ENCODE results near the gene NOCT. TPM values are rescaled to one million over a fixed set of nuclear protein-coding genes. Genes with fewer than 3 reads are reported as not detected.

The NOCT gene
- total RNA-seq, 4 donors from 2014 or later = 3.1 to 17.1 (median 7.8) TPM

DNA sequence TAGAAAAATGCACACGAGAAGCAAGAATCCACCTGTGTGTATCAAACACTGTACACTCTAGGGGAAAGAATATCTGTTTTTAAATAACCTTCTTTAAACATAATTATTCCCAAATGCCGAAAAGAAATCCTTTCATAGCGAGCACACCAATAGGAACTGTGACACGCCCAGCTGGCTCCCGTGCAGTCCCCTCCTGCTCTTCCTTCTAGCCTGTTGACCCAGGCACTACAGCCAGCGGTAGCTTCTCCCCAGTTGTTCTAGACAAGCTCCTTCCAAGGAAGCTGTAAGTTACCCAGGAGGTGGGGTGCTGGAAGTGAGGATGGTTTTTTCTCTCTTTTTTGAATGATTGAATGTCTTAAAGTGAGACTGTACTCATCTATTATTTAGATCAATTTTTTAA is 19.5 kb upstream of the NOCT start:
- TF ChIP-seq, protein P1, sequence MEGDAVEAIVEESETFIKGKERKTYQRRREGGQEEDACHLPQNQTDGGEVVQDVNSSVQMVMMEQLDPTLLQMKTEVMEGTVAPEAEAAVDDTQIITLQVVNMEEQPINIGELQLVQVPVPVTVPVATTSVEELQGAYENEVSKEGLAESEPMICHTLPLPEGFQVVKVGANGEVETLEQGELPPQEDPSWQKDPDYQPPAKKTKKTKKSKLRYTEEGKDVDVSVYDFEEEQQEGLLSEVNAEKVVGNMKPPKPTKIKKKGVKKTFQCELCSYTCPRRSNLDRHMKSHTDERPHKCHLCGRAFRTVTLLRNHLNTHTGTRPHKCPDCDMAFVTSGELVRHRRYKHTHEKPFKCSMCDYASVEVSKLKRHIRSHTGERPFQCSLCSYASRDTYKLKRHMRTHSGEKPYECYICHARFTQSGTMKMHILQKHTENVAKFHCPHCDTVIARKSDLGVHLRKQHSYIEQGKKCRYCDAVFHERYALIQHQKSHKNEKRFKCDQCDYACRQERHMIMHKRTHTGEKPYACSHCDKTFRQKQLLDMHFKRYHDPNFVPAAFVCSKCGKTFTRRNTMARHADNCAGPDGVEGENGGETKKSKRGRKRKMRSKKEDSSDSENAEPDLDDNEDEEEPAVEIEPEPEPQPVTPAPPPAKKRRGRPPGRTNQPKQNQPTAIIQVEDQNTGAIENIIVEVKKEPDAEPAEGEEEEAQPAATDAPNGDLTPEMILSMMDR (IDR thresholded peaks at IDR 0.05; ENCODE audit: low read depth) = no peak

- TF ChIP-seq, protein P1 (IDR thresholded peaks at IDR 0.05; ENCODE audit: low read depth) = no peak
These were observed 15.9 kb upstream of the NOCT start for GRCh38 chr4:138999666-139000065.

GRCh38 chr4:139005774-139006173 is 9.8 kb upstream of the NOCT start:
- TF ChIP-seq, protein P1 (IDR thresholded peaks at IDR 0.05; ENCODE audit: low read depth) = no peak

- TF ChIP-seq, protein P1 (IDR thresholded peaks at IDR 0.05; ENCODE audit: low read depth) = no peak
These were observed 7.9 kb upstream of the NOCT start for GRCh38 chr4:139007640-139008039.

- TF ChIP-seq, protein P1 (IDR thresholded peaks at IDR 0.05; ENCODE audit: low read depth) = no peak
These were observed 5.9 kb upstream of the NOCT start for GRCh38 chr4:139009702-139010101.

DNA sequence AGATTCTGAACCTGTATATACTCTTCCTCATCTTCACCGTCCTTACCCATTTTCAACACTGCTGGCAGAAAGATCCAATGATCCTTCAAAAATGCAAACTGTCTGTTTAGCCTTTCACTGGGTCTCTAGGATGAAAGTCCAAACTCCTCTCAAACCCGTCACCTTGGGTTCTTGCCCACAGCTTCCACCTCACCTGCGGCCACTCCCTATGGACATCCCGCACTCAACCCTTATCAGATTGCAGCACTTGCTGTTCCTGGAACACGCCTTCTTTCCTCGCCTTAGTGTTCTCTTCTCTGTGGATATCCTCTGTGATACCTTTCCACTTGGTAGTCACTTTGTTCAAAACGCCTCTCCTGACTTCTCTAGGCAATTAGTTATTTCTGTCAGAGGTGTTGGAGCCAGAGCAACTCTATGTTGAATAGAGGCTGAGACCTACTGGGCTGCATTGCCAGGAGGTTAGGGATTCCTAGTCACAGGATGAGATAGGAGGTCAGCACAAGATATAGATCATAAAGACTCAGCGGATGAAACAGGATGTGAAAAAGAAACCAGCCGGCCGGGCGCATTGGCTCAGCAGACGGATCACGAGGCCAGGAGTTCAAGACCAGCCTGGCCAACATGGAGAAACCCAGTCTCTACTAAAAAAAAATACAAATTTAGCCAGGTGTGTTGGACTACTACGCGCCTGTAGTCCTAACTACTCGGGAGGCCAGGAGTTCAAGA is 4.2 kb upstream of the NOCT start:
- TF ChIP-seq, protein P1 (IDR thresholded peaks at IDR 0.05; ENCODE audit: low read depth) = no peak

- TF ChIP-seq, protein P1 (IDR thresholded peaks at IDR 0.05; ENCODE audit: low read depth) = no peak
These were observed 961 bp upstream of the NOCT start for GRCh38 chr4:139014371-139015268.

All from subcutaneous adipose tissue (tissue), 4 donors.